Testis (tissue), 2 donors: Measurements from ENCODE around the gene EML4.

Source experiments
- POLR2A ChIP-seq: fragments of 450-650 bp; IDR thresholded peaks from one replicate; pipeline ENCODE4 v1.6.1; 2017; ENCODE audit warnings: antibody characterized with exemption, mild to moderate bottlenecking, moderate library complexity
- TF ChIP-seq, protein P1 (sequence below), 3 experiments: fragments of 450-650 bp in 2 of 3; fragments of 200-600 bp in 1 of 3; sonication (generic) in 1 of 3; IDR thresholded peaks; one replicate each; pipeline ENCODE4 v1.5.1; 2016 to 2019; ENCODE audit warnings: antibody characterized with exemption in 3 of 3, mild to moderate bottlenecking in 2 of 3, moderate library complexity in 1 of 3

- TF ChIP-seq, protein P1, sequence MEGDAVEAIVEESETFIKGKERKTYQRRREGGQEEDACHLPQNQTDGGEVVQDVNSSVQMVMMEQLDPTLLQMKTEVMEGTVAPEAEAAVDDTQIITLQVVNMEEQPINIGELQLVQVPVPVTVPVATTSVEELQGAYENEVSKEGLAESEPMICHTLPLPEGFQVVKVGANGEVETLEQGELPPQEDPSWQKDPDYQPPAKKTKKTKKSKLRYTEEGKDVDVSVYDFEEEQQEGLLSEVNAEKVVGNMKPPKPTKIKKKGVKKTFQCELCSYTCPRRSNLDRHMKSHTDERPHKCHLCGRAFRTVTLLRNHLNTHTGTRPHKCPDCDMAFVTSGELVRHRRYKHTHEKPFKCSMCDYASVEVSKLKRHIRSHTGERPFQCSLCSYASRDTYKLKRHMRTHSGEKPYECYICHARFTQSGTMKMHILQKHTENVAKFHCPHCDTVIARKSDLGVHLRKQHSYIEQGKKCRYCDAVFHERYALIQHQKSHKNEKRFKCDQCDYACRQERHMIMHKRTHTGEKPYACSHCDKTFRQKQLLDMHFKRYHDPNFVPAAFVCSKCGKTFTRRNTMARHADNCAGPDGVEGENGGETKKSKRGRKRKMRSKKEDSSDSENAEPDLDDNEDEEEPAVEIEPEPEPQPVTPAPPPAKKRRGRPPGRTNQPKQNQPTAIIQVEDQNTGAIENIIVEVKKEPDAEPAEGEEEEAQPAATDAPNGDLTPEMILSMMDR (IDR thresholded peaks at IDR 0.05), result no peak
- TF ChIP-seq POLR2A, result no peak
Observed at GRCh38 chr2:42168459-42169099, 574 bp upstream of the EML4 start.
